Measurements from ENCODE around the gene BRI3. TPM values are rescaled to one million over a fixed set of nuclear protein-coding genes. Genes with fewer than 3 reads are reported as not detected.

The BRI3 gene
- total RNA-seq, 1 donor from 2014 or later: 22.2 TPM

GRCh38 chr7:98285157-98286092, 3.9 kb downstream of the BRI3 start:
- peaks cover 67% of the 10 kb centered on the region for H3K79me2 ChIP-seq (ENCODE audit: low read depth)
- H3K27me3 ChIP-seq: no peaks in the 10 kb centered on the region
- H3K9ac ChIP-seq: no peak overlapping the region
- H3K4me2 ChIP-seq: no peak overlapping the region
- no peak overlapping the region for H3K4me3 ChIP-seq
- H3K27ac ChIP-seq: no peak overlapping the region
- H2AFZ ChIP-seq (replicated peaks): no peak overlapping the region
- TF ChIP-seq EZH2 (IDR thresholded peaks at IDR 0.05): no peak
- no peak for TF ChIP-seq CTCF (IDR thresholded peaks at IDR 0.05)
- no peak for TF ChIP-seq EZH2phosphoT487 (IDR thresholded peaks at IDR 0.05)
- H3F3A ChIP-seq (ENCODE audit: low read depth): peaks cover 6% of the 10 kb centered on the region
- no peak for DNase-seq (ENCODE audit: low spot score)
- Mint-ChIP-seq H3K36me3 (peaks cover 7% of the 10 kb centered on the region), H3K9me3 (no peaks in the 10 kb centered on the region), H3K4me3 (peak overlapping the region; percentile 41), H3K4me1 (peaks cover 22% of the 10 kb centered on the region), H3K27me3 (ENCODE audit: insufficient read depth, low read depth) (peaks cover 3% of the 10 kb centered on the region), H3K27ac (no peak overlapping the region)
- H3K36me3 ChIP-seq: no peaks in the 10 kb centered on the region
- H4K20me1 ChIP-seq (ENCODE audit: low read depth): peaks cover 78% of the 10 kb centered on the region
- no peaks in the 10 kb centered on the region for H3K9me3 ChIP-seq (ENCODE audit: low read depth)
- peaks cover 8% of the 10 kb centered on the region for H3K4me1 ChIP-seq

GRCh38 chr7:98286093-98286539, 4.6 kb downstream of the BRI3 start:
- H4K20me1 ChIP-seq (ENCODE audit: low read depth): peaks cover 78% of the 10 kb centered on the region
- no peaks in the 10 kb centered on the region for H3K9me3 ChIP-seq (ENCODE audit: low read depth)
- peaks cover 8% of the 10 kb centered on the region for H3K4me1 ChIP-seq
- H3K9ac ChIP-seq: no peak overlapping the region
- no peak for TF ChIP-seq EZH2 (IDR thresholded peaks at IDR 0.05)
- TF ChIP-seq CTCF (IDR thresholded peaks at IDR 0.05): no peak
- no peak for TF ChIP-seq EZH2phosphoT487 (IDR thresholded peaks at IDR 0.05)
- H3K4me2 ChIP-seq: no peak overlapping the region
- H2AFZ ChIP-seq (replicated peaks): no peak overlapping the region
- peaks cover 67% of the 10 kb centered on the region for H3K79me2 ChIP-seq (ENCODE audit: low read depth)
- no peaks in the 10 kb centered on the region for H3K27me3 ChIP-seq
- Mint-ChIP-seq H3K9me3 (no peaks in the 10 kb centered on the region), H3K4me1 (peaks cover 19% of the 10 kb centered on the region), H3K36me3 (peaks cover 7% of the 10 kb centered on the region), H3K27me3 (ENCODE audit: insufficient read depth, low read depth) (peaks cover 3% of the 10 kb centered on the region), H3K4me3 (no peak overlapping the region), H3K27ac (no peak overlapping the region)
- no peak overlapping the region for H3K4me3 ChIP-seq
- no peak overlapping the region for H3K27ac ChIP-seq
- no peaks in the 10 kb centered on the region for H3F3A ChIP-seq (ENCODE audit: low read depth)
- DNase-seq (ENCODE audit: low spot score): no peak
- H3K36me3 ChIP-seq: no peaks in the 10 kb centered on the region

GRCh38 chr7:98286701-98287485, 5.4 kb downstream of the BRI3 start:
- H3K4me3 ChIP-seq: no peak overlapping the region
- Mint-ChIP-seq H3K4me3 (no peak overlapping the region), H3K36me3 (peaks cover 7% of the 10 kb centered on the region), H3K9me3 (no peaks in the 10 kb centered on the region), H3K27me3 (ENCODE audit: insufficient read depth, low read depth) (peaks cover 3% of the 10 kb centered on the region), H3K4me1 (peaks cover 19% of the 10 kb centered on the region), H3K27ac (no peak overlapping the region)
- H3F3A ChIP-seq (ENCODE audit: low read depth): no peaks in the 10 kb centered on the region
- no peaks in the 10 kb centered on the region for H3K27me3 ChIP-seq
- no peak overlapping the region for H3K27ac ChIP-seq
- peaks cover 84% of the 10 kb centered on the region for H4K20me1 ChIP-seq (ENCODE audit: low read depth)
- no peaks in the 10 kb centered on the region for H3K9me3 ChIP-seq (ENCODE audit: low read depth)
- no peak overlapping the region for H3K9ac ChIP-seq
- DNase-seq (ENCODE audit: low spot score): no peak
- no peak overlapping the region for H3K4me2 ChIP-seq
- peaks cover 70% of the 10 kb centered on the region for H3K79me2 ChIP-seq (ENCODE audit: low read depth)
- H3K36me3 ChIP-seq: no peaks in the 10 kb centered on the region
- TF ChIP-seq EZH2 (IDR thresholded peaks at IDR 0.05) (no peak), EZH2phosphoT487 (IDR thresholded peaks at IDR 0.05) (no peak), CTCF (IDR thresholded peaks at IDR 0.05) (no peak)
- H2AFZ ChIP-seq (replicated peaks): no peak overlapping the region
- peaks cover 8% of the 10 kb centered on the region for H3K4me1 ChIP-seq
